Pancreas (tissue), 10 donors: ENCODE data around the gene LIMA1. TPM values are rescaled to one million over a fixed set of nuclear protein-coding genes. Genes with fewer than 3 reads are reported as not detected.

ENCODE experiments used
- ATAC-seq, 4 donors: fragments of 200-7000 bp; cut with Tn5 transposase; one replicate each; pipeline versions ENCODE4 v1.8.0 to v1.9.1; 2020; ENCODE audit warnings: mild to moderate bottlenecking in 4 of 4, moderate library complexity in 4 of 4
- DNase-seq, 6 donors: peaks; one replicate each; pipeline ENCODE4 v3.0.0-alpha.2; 2020
- FAIRE-seq: peaks from 2 replicates; lab custom pipeline; 2012; peaks lifted over from hg19 to GRCh38; lab: Jason Lieb, UNC
- H3K27ac ChIP-seq, 4 donors: fragments of 200-600 bp; sonication (generic); 1 replicate in 3 of 4; 2 replicates in 1 of 4; pipeline versions ENCODE4 v1.5.0 to v1.8.0; 2020
- H3K27me3 ChIP-seq, 4 donors: fragments of 200-600 bp; one replicate each; pipeline ENCODE4 v1.8.0; 2021
- H3K36me3 ChIP-seq, 3 donors: fragments of 200-600 bp; sonication (generic) in 1 of 3; one replicate each; pipeline versions ENCODE4 v1.5.0 to v1.8.0; 2020 to 2021
- H3K4me1 ChIP-seq, 3 donors: fragments of 200-600 bp; one replicate each; pipeline ENCODE4 v1.8.0; 2021
- H3K4me3 ChIP-seq, 4 donors: fragments of 200-600 bp; sonication (generic) in 2 of 4; one replicate each; pipeline versions ENCODE4 v1.5.0 to v1.8.0; 2020 to 2021
- H3K9me3 ChIP-seq, 4 donors: fragments of 200-600 bp; one replicate each; pipeline ENCODE4 v1.8.0; 2021
- CTCF ChIP-seq, 4 donors: fragments of 200-600 bp; sonication (generic) in 3 of 4; IDR thresholded peaks; one replicate each; pipeline versions ENCODE4 v1.5.0 to v1.8.0; 2021; ENCODE audit warnings: antibody characterized with exemption in 4 of 4
- WGBS, 2 donors: extraction: QIAGEN DNeasy Blood & Tissue Kit; methylation state at CpG; one replicate each; pipeline ENCODE4 v1.1.7; 2013; 5-methylcytosine and 5-hydroxymethylcytosine counted together
- intact Hi-C, 3 donors: fragments of 100-400 bp; cut with DNase I; formaldehyde crosslinking; loops; one replicate each; pipeline versions ENCODE4 v1.11.1 to v1.14.2; 2022
- polyA plus RNA-seq, 2 donors: library from polyadenylated mRNA; stranded (reverse); fragments of 200-250 nt; gene quantifications; one replicate each; pipeline ENCODE4 v1.2.3, GENCODE V29; 2013
- total RNA-seq, 6 donors: library from RNA; stranded (reverse); fragmentation: NEBNext Ultra II Directional in 4 of 6; extraction: Animal tissue kit (Norgen Biotek cat#: 25700) in 4 of 6; gene quantifications; one replicate each; pipeline versions ENCODE4 v1.2.1 to v1.2.4, GENCODE V29; 2021 to 2023
- donor health status: healthy with polysubstance abuse.
- donor health status: DM: no; HTN: no; CAD: no; lungs with moderate emphysema.
- donor health status: DM: no; HTN: no; CAD: no.
- donor health status: control.
- donor health status: control.
- donor health status: Bipolar disorder and iron deficiency.
- donor health status: DM: yes; HTN: yes; CAD: no.
- donor health status: DM: no; HTN: no; CAD: no.
- donor health status: DM: no; HTN: no; CAD: no.
- donor health status: DM: yes; HTN: yes; CAD: no.

LIMA1 gene
- total and polyA plus RNA-seq, 8 donors, result 17.6 to 50.3 (median 25.1) TPM

- no peak overlapping the region for H3K27ac ChIP-seq
- no peaks in the 10 kb centered on the region for H3K9me3 ChIP-seq
- H3K27me3 ChIP-seq, result no peaks in the 10 kb centered on the region
- no peak overlapping the region for H3K4me3 ChIP-seq
- H3K4me1 ChIP-seq, result peaks cover 0 to 5% (median 0%) of the 10 kb centered on the region in 3 donors
- 11 to 13% methylated on average over 1 of the region's 1 CpG for WGBS, 2 donors
- FAIRE-seq (no peak), ATAC-seq (no peak), DNase-seq (no peak)
- H3K36me3 ChIP-seq, result peaks cover 0 to 7% (median 0%) of the 10 kb centered on the region in 3 donors
- intact Hi-C loops, result no loop called here
- no peak for TF ChIP-seq CTCF (IDR thresholded peaks at IDR 0.05)
These were observed 69.3 kb downstream of the LIMA1 start for GRCh38 chr12:50214018-50214417.

GRCh38 chr12:50213439-50213838, 69.9 kb downstream of the LIMA1 start:
- no peak overlapping the region for H3K27ac ChIP-seq
- DNase-seq (no peak), FAIRE-seq (no peak), ATAC-seq (no peak)
- intact Hi-C loops, result no loop called here
- WGBS, 2 donors, result 90 to 94% methylated on average over 2 of the region's 2 CpGs
- peaks cover 0 to 5% (median 0%) of the 10 kb centered on the region in 3 donors for H3K4me1 ChIP-seq
- H3K27me3 ChIP-seq, result no peaks in the 10 kb centered on the region
- no peak overlapping the region for H3K4me3 ChIP-seq
- H3K36me3 ChIP-seq, result peaks cover 0 to 7% (median 0%) of the 10 kb centered on the region in 3 donors
- H3K9me3 ChIP-seq, result no peaks in the 10 kb centered on the region
- no peak for TF ChIP-seq CTCF (IDR thresholded peaks at IDR 0.05)

- FAIRE-seq, result no peak
These were observed 71.3 kb downstream of the LIMA1 start for GRCh38 chr12:50212071-50212467.

GRCh38 chr12:50211392-50212070, 71.8 kb downstream of the LIMA1 start:
- Histone ChIP-seq H3K36me3 (peaks cover 0 to 7% (median 0%) of the 10 kb centered on the region in 3 donors), H3K9me3 (no peaks in the 10 kb centered on the region), H3K27me3 (no peaks in the 10 kb centered on the region), H3K27ac (no peak overlapping the region), H3K4me1 (peaks cover 0 to 5% (median 0%) of the 10 kb centered on the region in 3 donors), H3K4me3 (no peak overlapping the region)
- no peak for FAIRE-seq
- DNase-seq, result no peak
- no peak for TF ChIP-seq CTCF (IDR thresholded peaks at IDR 0.05)
- intact Hi-C loops, result no loop called here
- 77 to 89% methylated on average over 6 of the region's 6 CpGs for WGBS, 2 donors
- no peak for ATAC-seq

More at GRCh38 chr12:50212071-50212467, 71.3 kb downstream of the LIMA1 start:
- no peaks in the 10 kb centered on the region for H3K9me3 ChIP-seq
- no peaks in the 10 kb centered on the region for H3K27me3 ChIP-seq
- no peak overlapping the region for H3K4me3 ChIP-seq
- TF ChIP-seq CTCF (IDR thresholded peaks at IDR 0.05), result no peak
- ATAC-seq (no peak), DNase-seq (no peak)
- intact Hi-C loops, result no loop called here
- 79 to 81% methylated on average over 2 of the region's 2 CpGs for WGBS, 2 donors
- H3K36me3 ChIP-seq, result peaks cover 0 to 7% (median 0%) of the 10 kb centered on the region in 3 donors
- H3K4me1 ChIP-seq, result peaks cover 0 to 5% (median 0%) of the 10 kb centered on the region in 3 donors
- H3K27ac ChIP-seq, result no peak overlapping the region

- FAIRE-seq (no peak), ATAC-seq (no peak), DNase-seq (no peak)
- H3K27me3 ChIP-seq, result no peaks in the 10 kb centered on the region
- intact Hi-C loops, result no loop called here
- peaks cover 0 to 31% (median 4%) of the 10 kb centered on the region in 3 donors for H3K36me3 ChIP-seq
- H3K27ac ChIP-seq, result no peak overlapping the region
- H3K4me1 ChIP-seq, result peaks cover 0 to 8% (median 4%) of the 10 kb centered on the region in 3 donors
- no peaks in the 10 kb centered on the region for H3K9me3 ChIP-seq
- WGBS, 2 donors, result 93 to 98% methylated on average over 2 of the region's 2 CpGs
- H3K4me3 ChIP-seq, result no peak overlapping the region
- no peak for TF ChIP-seq CTCF (IDR thresholded peaks at IDR 0.05)
These were observed 75.9 kb downstream of the LIMA1 start for GRCh38 chr12:50207424-50207823.
